Endothelial cell of umbilical vein (primary cell): ENCODE results near the gene MARK2. TPM values are rescaled to one million over a fixed set of nuclear protein-coding genes. Genes with fewer than 3 reads are reported as not detected.

Source experiments
- BruUV-seq: library from RNA; stranded (reverse); fragments of 400-500 nt; replicated peaks from 2 replicates; lab custom pipeline; 2021; lab: Mats Ljungman, UMichigan
- CTCF ChIA-PET: fragments of 300-600, 350-600 bp; sonication (Branson Sonifier 250); formaldehyde crosslinking; loops from one replicate; lab custom pipeline; 2021; ENCODE audit warnings: antibody characterized with exemption, inconsistent platforms; lab: Charles Lee
- POLR2A ChIA-PET: fragments of 300-600, 350-600 bp; sonication (Branson Sonifier 250); formaldehyde crosslinking; loops from one replicate; lab custom pipeline; 2021; ENCODE audit warnings: antibody characterized with exemption, inconsistent platforms; lab: Charles Lee
- DNase-seq: peaks from one replicate; pipeline ENCODE4 v3.0.0-alpha.2; 2011; ENCODE audit warnings: low read depth, low spot score
- FAIRE-seq: peaks from 2 replicates; lab custom pipeline; 2011; peaks lifted over from hg19 to GRCh38; lab: Jason Lieb, UNC
- H2AFZ ChIP-seq: 2 replicates; pipeline ENCODE4 v1.6.0; 2012; ENCODE audit warnings: low read depth, low read length, control low read depth, inconsistent platforms
- H3K27ac ChIP-seq: 2 replicates; pipeline ENCODE4 v1.5.1; 2011; ENCODE audit warnings: low read depth, mild to moderate bottlenecking, control low read depth, low read length, moderate library complexity; ENCODE audit not compliant: insufficient read depth
- H3K27me3 ChIP-seq, 2 experiments: 2 replicates each; pipeline versions ENCODE4 v1.6.0 to v1.6.1; 2011; ENCODE audit warnings: low read length in 2 of 2, mixed read lengths in 1 of 2; ENCODE audit not compliant: control insufficient read depth in 2 of 2, insufficient read depth in 2 of 2
- H3K36me3 ChIP-seq, 2 experiments: 2 replicates in 1 of 2; 3 replicates in 1 of 2; pipeline ENCODE4 v1.5.1; 2011; ENCODE audit warnings: low read length in 2 of 2, mild to moderate bottlenecking in 1 of 2, moderate library complexity in 1 of 2; ENCODE audit not compliant: control insufficient read depth in 2 of 2, insufficient read depth in 2 of 2; ENCODE audit errors: extremely low read depth in 1 of 2
- H3K4me1 ChIP-seq: 3 replicates; pipeline ENCODE4 v1.5.1; 2011; ENCODE audit warnings: mild to moderate bottlenecking, low read length; ENCODE audit not compliant: control insufficient read depth, insufficient read depth; ENCODE audit errors: extremely low read depth
- H3K4me2 ChIP-seq: 2 replicates; pipeline ENCODE4 v1.6.1; 2011; ENCODE audit warnings: low read length, control low read depth, mixed read lengths; ENCODE audit not compliant: insufficient read depth
- H3K4me3 ChIP-seq, 3 experiments: fragments of 200-600 bp in 1 of 3; sonication (generic), shearing (Covaris generic) in 1 of 3; replicated peaks in 1 of 3; 2 replicates each; pipeline ENCODE4 v1.5.1; 2011 to 2016; ENCODE audit warnings: control low read depth in 3 of 3, low read length in 3 of 3, mild to moderate bottlenecking in 2 of 3, inconsistent platforms in 1 of 3, low read depth in 1 of 3, moderate library complexity in 1 of 3; ENCODE audit not compliant: insufficient read depth in 1 of 3
- H3K79me2 ChIP-seq: 2 replicates; pipeline ENCODE4 v1.6.0; 2012; ENCODE audit warnings: low read length, inconsistent platforms; ENCODE audit not compliant: control insufficient read depth, insufficient read depth
- H3K9ac ChIP-seq: replicated peaks from 2 replicates; pipeline ENCODE3; 2011; ENCODE audit warnings: low read length, control low read depth; ENCODE audit not compliant: insufficient read depth; ENCODE audit errors: extremely low read depth
- H3K9me1 ChIP-seq: replicated peaks from 3 replicates; pipeline ENCODE4 v1.6.0; 2011; ENCODE audit warnings: mild to moderate bottlenecking, low read length; ENCODE audit not compliant: control insufficient read depth, insufficient read depth; ENCODE audit errors: extremely low read depth
- H3K9me3 ChIP-seq: replicated peaks from 2 replicates; pipeline ENCODE4 v1.5.1; 2012; ENCODE audit warnings: low read length, inconsistent platforms; ENCODE audit not compliant: control insufficient read depth, insufficient read depth
- H4K20me1 ChIP-seq: replicated peaks from 2 replicates; pipeline ENCODE3; 2011; ENCODE audit warnings: mild to moderate bottlenecking, low read length; ENCODE audit not compliant: control insufficient read depth, insufficient read depth; ENCODE audit errors: extremely low read depth
- EZH2 ChIP-seq: IDR thresholded peaks from 2 replicates; pipeline ENCODE4 v1.6.1; 2012; ENCODE audit warnings: borderline replicate concordance, low read depth, mild to moderate bottlenecking, moderate library complexity, low read length, inconsistent platforms; ENCODE audit not compliant: severe bottlenecking
- FOS ChIP-seq: IDR thresholded peaks from 2 replicates; pipeline ENCODE4 v1.6.1; 2011; ENCODE audit warnings: mild to moderate bottlenecking, low read length, moderate library complexity, borderline replicate concordance; ENCODE audit not compliant: insufficient read depth
- GATA2 ChIP-seq: IDR thresholded peaks from 2 replicates; pipeline ENCODE4 v1.7.0; 2011; ENCODE audit warnings: low read depth, mild to moderate bottlenecking, moderate library complexity, mixed read lengths, low read length; ENCODE audit not compliant: insufficient read length, insufficient read depth
- JUN ChIP-seq: IDR thresholded peaks from 2 replicates; pipeline ENCODE4 v1.6.1; 2011; ENCODE audit warnings: borderline replicate concordance, low read depth; ENCODE audit not compliant: insufficient read length, insufficient read depth
- MYC ChIP-seq: IDR thresholded peaks from one replicate; pipeline ENCODE4 v1.6.1; 2011; ENCODE audit warnings: mild to moderate bottlenecking, low read depth, low read length
- POLR2A ChIP-seq: IDR thresholded peaks from 2 replicates; pipeline ENCODE4 v1.6.1; 2012; ENCODE audit warnings: low read depth, mild to moderate bottlenecking, control low read depth, low read length
- POLR2AphosphoS5 ChIP-seq: IDR thresholded peaks from 2 replicates; pipeline ENCODE4 v1.6.1; 2012; ENCODE audit warnings: low read depth, mild to moderate bottlenecking, control low read depth, low read length, moderate library complexity; ENCODE audit not compliant: insufficient read depth
- dilution Hi-C: fragments of 300-500 bp; cut with MboI; formaldehyde crosslinking; loops from one replicate; pipeline ENCODE4 v1.15.0; 2019; ENCODE audit warnings: low sequenced_read_pairs; ENCODE audit not compliant: extremely low pct_ligation_motif_present
- intact Hi-C: fragments of 100-400 bp; cut with micrococcal nuclease; formaldehyde crosslinking; loops from one replicate; pipeline ENCODE4 v1.10.0; 2022
- polyA plus RNA-seq, 4 experiments: library from polyadenylated mRNA; depleted of rRNA in 3 of 4; stranded (reverse) in 3 of 4; unstranded in 1 of 4; fragments of >200 nt; gene quantifications; 2 replicates each; pipeline versions ENCODE4 v1.2.1 to v1.2.3, GENCODE V29; 2011 to 2012; ENCODE audit warnings: missing spikeins in 1 of 4
- total RNA-seq: library from RNA; stranded (reverse); gene quantifications from 2 replicates; pipeline ENCODE4 v1.2.3, GENCODE V29; 2021
- TF ChIP-seq, protein P1 (sequence below), 2 donors: IDR thresholded peaks; 1 replicate in 1 of 2; 2 replicates in 1 of 2; pipeline ENCODE4 v1.5.1; 2011; ENCODE audit warnings: low read length in 2 of 2, mild to moderate bottlenecking in 2 of 2, moderate library complexity in 2 of 2, control low read depth in 1 of 2, inconsistent platforms in 1 of 2, low read depth in 1 of 2; ENCODE audit not compliant: insufficient read depth in 1 of 2; ENCODE audit errors: extremely low read depth in 1 of 2
- TF ChIP-seq, protein P2 (sequence below): IDR thresholded peaks from 2 replicates; pipeline ENCODE4 v1.6.1; 2011; ENCODE audit not compliant: insufficient read depth, insufficient read length

Gene MARK2
- total and polyA plus RNA-seq, 2 donors (not counting 3 experiments of a cell fraction or from before 2014, with no cell fraction given) = 16.6 to 34.7 TPM

DNA sequence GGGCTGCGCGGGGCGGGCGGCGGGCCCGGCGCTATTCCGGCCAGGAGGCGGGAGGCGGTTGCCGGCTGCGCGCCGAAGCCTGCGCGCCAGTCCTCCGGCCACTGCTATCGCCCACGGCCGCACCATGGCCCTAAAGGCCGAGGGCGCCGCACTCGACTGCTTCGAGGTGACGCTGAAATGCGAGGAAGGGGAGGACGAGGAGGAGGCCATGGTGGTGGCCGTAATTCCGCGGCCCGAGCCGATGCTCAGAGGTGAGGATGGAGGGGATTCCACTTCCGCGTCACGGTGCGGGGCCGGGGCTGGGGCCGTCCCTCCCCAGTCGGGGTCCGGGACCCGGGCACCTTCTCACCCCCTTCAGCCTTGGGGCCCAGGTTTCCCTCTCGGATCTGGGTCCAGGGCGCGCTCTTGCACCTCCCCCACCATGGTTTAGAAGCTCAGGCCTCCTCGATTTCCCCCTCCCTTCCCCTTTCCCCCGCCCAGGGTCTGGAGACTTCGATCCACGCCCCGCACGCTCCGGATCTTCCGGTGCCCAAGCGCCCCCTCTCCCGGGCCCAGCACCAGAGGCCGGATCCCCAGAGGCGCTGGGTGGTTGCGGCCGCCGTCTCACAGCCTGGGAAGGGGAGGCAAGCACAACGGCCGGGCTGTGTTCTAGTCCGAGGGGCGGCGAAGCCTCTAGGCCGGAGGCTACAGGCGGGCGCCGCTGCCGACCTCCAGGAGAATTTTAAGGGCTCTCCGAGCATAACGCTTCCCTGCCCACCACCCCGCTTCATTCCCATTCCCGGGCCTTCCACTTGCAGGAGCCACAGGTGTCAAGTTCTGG lies 25.1 kb upstream of the MARK2 start:
- FAIRE-seq (no peak), DNase-seq (peak; percentile 49)
- H2AFZ ChIP-seq = peak overlapping the region; percentile 44
- TF ChIP-seq FOS = no peak
- TF ChIP-seq, protein P1, sequence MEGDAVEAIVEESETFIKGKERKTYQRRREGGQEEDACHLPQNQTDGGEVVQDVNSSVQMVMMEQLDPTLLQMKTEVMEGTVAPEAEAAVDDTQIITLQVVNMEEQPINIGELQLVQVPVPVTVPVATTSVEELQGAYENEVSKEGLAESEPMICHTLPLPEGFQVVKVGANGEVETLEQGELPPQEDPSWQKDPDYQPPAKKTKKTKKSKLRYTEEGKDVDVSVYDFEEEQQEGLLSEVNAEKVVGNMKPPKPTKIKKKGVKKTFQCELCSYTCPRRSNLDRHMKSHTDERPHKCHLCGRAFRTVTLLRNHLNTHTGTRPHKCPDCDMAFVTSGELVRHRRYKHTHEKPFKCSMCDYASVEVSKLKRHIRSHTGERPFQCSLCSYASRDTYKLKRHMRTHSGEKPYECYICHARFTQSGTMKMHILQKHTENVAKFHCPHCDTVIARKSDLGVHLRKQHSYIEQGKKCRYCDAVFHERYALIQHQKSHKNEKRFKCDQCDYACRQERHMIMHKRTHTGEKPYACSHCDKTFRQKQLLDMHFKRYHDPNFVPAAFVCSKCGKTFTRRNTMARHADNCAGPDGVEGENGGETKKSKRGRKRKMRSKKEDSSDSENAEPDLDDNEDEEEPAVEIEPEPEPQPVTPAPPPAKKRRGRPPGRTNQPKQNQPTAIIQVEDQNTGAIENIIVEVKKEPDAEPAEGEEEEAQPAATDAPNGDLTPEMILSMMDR (IDR thresholded peaks at IDR 0.05; ENCODE audit: extremely low read depth in 1 of 2, insufficient read depth in 1 of 2, low read depth in 1 of 2, low read length in 2 of 2) = no peak
- no peak for TF ChIP-seq POLR2A
- peak overlapping the region; percentile 51 for H3K27ac ChIP-seq
- ChIA-PET CTCF (interaction anchor here (0.8 to 1.4 kb wide), 2 partner anchors 23 to 46 kb away, joined by 3 to 4 read pairs; partner anchors contain the start of gene ZFTA), POLR2A (no interaction called here)
- H3K79me2 ChIP-seq = peaks cover 46% of the 10 kb centered on the region
- H3K4me3 ChIP-seq = peak overlapping the region; percentile 44 to 73 (median 67)
- no peaks in the 10 kb centered on the region for H3K9me3 ChIP-seq
- intact Hi-C loops = loop anchor here (1.0 to 2.0 kb wide), 2 partner anchors 25 to 46 kb away; partner anchors contain the start of gene MARK2
- H4K20me1 ChIP-seq = peaks cover 7% of the 10 kb centered on the region
- peak overlapping the region; percentile 79 for H3K9ac ChIP-seq
- dilution Hi-C loops = no loop called here
- peak overlapping the region; percentile 96 for H3K4me2 ChIP-seq
- peaks cover 7 to 12% of the 10 kb centered on the region in 2 experiments for H3K36me3 ChIP-seq
- H3K9me1 ChIP-seq = no peaks in the 10 kb centered on the region
- BruUV-seq = no TSS peak
- H3K27me3 ChIP-seq = no peaks in the 10 kb centered on the region
- peaks cover 18% of the 10 kb centered on the region for H3K4me1 ChIP-seq

DNA sequence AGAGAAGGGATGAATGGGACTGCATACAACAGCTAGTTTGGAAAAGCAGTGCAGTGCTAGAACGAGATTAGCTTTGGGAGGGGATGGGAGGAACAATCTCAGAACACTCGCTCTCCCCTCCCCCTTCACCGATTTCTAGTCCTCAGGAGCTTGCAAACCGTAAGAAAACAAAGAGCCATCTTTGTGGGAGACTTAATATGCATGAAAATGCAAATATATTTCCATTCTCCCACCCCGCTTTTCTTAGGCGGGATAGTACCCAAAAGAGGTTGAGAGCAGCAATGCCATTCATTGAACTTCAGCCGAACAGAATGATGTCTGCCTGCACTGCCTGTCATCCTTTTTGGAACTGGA lies 24.6 kb upstream of the MARK2 start:
- DNase-seq = peak; percentile 25
- H2AFZ ChIP-seq = no peak overlapping the region
- dilution Hi-C loops = no loop called here
- no peaks in the 10 kb centered on the region for H3K27me3 ChIP-seq
- peaks cover 7% of the 10 kb centered on the region for H4K20me1 ChIP-seq
- peak overlapping the region; percentile 44 to 73 (median 67) for H3K4me3 ChIP-seq
- H3K27ac ChIP-seq = no peak overlapping the region
- H3K4me2 ChIP-seq = peak overlapping the region; percentile 96
- no peaks in the 10 kb centered on the region for H3K9me3 ChIP-seq
- POLR2A ChIA-PET = no interaction called here
- no TSS peak for BruUV-seq
- intact Hi-C loops = no loop called here
- H3K36me3 ChIP-seq = peaks cover 7 to 13% of the 10 kb centered on the region in 2 experiments
- H3K79me2 ChIP-seq = peaks cover 46% of the 10 kb centered on the region
- CTCF ChIA-PET = interaction anchor here (1.4 kb wide), 1 partner anchor 47 kb away, joined by 4 read pairs; the partner anchor contains the start of gene ZFTA
- no peak for FAIRE-seq
- H3K9ac ChIP-seq = peak overlapping the region; percentile 79
- H3K4me1 ChIP-seq = peaks cover 18% of the 10 kb centered on the region
- H3K9me1 ChIP-seq = no peaks in the 10 kb centered on the region
- TF ChIP-seq, protein P1 (IDR thresholded peaks at IDR 0.05; ENCODE audit: extremely low read depth in 1 of 2, insufficient read depth in 1 of 2, low read depth in 1 of 2, low read length in 2 of 2) = no peak
- TF ChIP-seq GATA2 (no peak), FOS (no peak), MYC (no peak), JUN (no peak), POLR2A (no peak), EZH2 (no peak), POLR2AphosphoS5 (no peak)
- TF ChIP-seq, protein P2, sequence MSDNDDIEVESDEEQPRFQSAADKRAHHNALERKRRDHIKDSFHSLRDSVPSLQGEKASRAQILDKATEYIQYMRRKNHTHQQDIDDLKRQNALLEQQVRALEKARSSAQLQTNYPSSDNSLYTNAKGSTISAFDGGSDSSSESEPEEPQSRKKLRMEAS = no peak
